H1 (cell line): Measurements from ENCODE around the gene LRRC9. TPM values are rescaled to one million over a fixed set of nuclear protein-coding genes. Genes with fewer than 3 reads are reported as not detected.
"Not testable (repeated sequence)": the region's sequence is repeated elsewhere in the genome, so short reads cannot be mapped to it uniquely, and the experiment has no call there.

Experiments used
- CTCF ChIA-PET: fragments of 300-600 bp; sonication (Branson Sonifier 250); formaldehyde crosslinking; loops from one replicate; lab custom pipeline; 2021; ENCODE audit not compliant: partially characterized antibody; lab: Charles Lee
- POLR2A ChIA-PET: fragments of 300-600 bp; sonication (Branson Sonifier 250); formaldehyde crosslinking; loops from one replicate; lab custom pipeline; 2021; ENCODE audit warnings: inconsistent platforms; ENCODE audit not compliant: partially characterized antibody; lab: Charles Lee
- DNase-seq, 2 experiments: peaks; one replicate each; pipeline versions ENCODE4 v3.0.0 to v3.0.0-alpha.2; 2010 to 2022; ENCODE audit warnings: low spot score in 2 of 2, low read depth in 1 of 2, mixed read lengths in 1 of 2
- FAIRE-seq: peaks from 2 replicates; lab custom pipeline; 2011; peaks lifted over from hg19 to GRCh38; lab: Jason Lieb, UNC
- H2AFZ ChIP-seq: 2 replicates; pipeline ENCODE4 v1.8.1; 2012; ENCODE audit warnings: low read length, inconsistent platforms
- H2AK5ac ChIP-seq: 2 replicates; pipeline ENCODE4 v1.6.1; 2013; ENCODE audit warnings: low read depth, low read length
- H2BK120ac ChIP-seq: replicated peaks from 2 replicates; pipeline ENCODE3; 2013; ENCODE audit warnings: low read depth, low read length, inconsistent platforms
- H2BK12ac ChIP-seq: 2 replicates; pipeline ENCODE4 v1.6.1; 2013; ENCODE audit warnings: low read depth, low read length
- H2BK15ac ChIP-seq: 2 replicates; pipeline ENCODE4 v1.6.1; 2013; ENCODE audit warnings: low read length
- H2BK20ac ChIP-seq: 2 replicates; pipeline ENCODE4 v1.6.1; 2013; ENCODE audit warnings: low read length
- H2BK5ac ChIP-seq: 2 replicates; pipeline ENCODE4 v1.6.1; 2013; ENCODE audit warnings: low read depth, low read length
- H3K14ac ChIP-seq: 2 replicates; pipeline ENCODE4 v1.6.1; 2013; ENCODE audit warnings: inconsistent platforms; ENCODE audit not compliant: insufficient read length
- H3K18ac ChIP-seq: 2 replicates; pipeline ENCODE4 v1.6.1; 2013; ENCODE audit warnings: low read length; ENCODE audit errors: extremely low read depth
- H3K23ac ChIP-seq: 2 replicates; pipeline ENCODE4 v1.6.1; 2013; ENCODE audit warnings: inconsistent platforms; ENCODE audit not compliant: insufficient read length
- H3K23me2 ChIP-seq: 2 replicates; pipeline ENCODE4 v1.6.1; 2013; ENCODE audit warnings: low read depth, low read length
- H3K27ac ChIP-seq: 2 replicates; pipeline ENCODE4 v1.6.1; 2011; ENCODE audit warnings: low read depth, low read length, inconsistent platforms
- H3K27me3 ChIP-seq, 4 experiments: replicated peaks in 1 of 4; 1 replicate in 1 of 4; 2 replicates in 3 of 4; pipeline versions ENCODE4 v1.6.1 to v1.8.1; 2011 to 2013; ENCODE audit warnings: low read length in 3 of 4, mild to moderate bottlenecking in 3 of 4, inconsistent platforms in 2 of 4, mixed read lengths in 2 of 4, moderate library complexity in 1 of 4; ENCODE audit not compliant: control insufficient read depth in 3 of 4, insufficient read depth in 3 of 4; ENCODE audit errors: extremely low read depth in 1 of 4
- H3K36me3 ChIP-seq, 4 experiments: 2 replicates each; pipeline versions ENCODE4 v1.6.1 to v1.8.1; 2011 to 2013; ENCODE audit warnings: mild to moderate bottlenecking in 4 of 4, low read length in 3 of 4, moderate library complexity in 2 of 4, control low read depth in 1 of 4, inconsistent platforms in 1 of 4; ENCODE audit not compliant: insufficient read depth in 4 of 4, control insufficient read depth in 2 of 4
- H3K4ac ChIP-seq: replicated peaks from 2 replicates; pipeline ENCODE3; 2013; ENCODE audit warnings: low read length, low read depth, mixed read lengths, inconsistent platforms; ENCODE audit not compliant: insufficient read length
- H3K4me1 ChIP-seq, 4 experiments: replicated peaks in 1 of 4; 1 replicate in 1 of 4; 2 replicates in 3 of 4; pipeline versions ENCODE4 v1.6.1 to v1.8.1; 2011 to 2013; ENCODE audit warnings: low read length in 3 of 4, inconsistent platforms in 2 of 4, mixed read lengths in 1 of 4; ENCODE audit not compliant: insufficient read depth in 4 of 4, control insufficient read depth in 3 of 4
- H3K4me2 ChIP-seq, 2 experiments: 2 replicates each; pipeline versions ENCODE4 v1.6.1 to v1.8.1; 2011 to 2013; ENCODE audit warnings: low read depth in 2 of 2, low read length in 2 of 2, control low read depth in 1 of 2, inconsistent platforms in 1 of 2, mild to moderate bottlenecking in 1 of 2; ENCODE audit not compliant: insufficient read depth in 1 of 2
- H3K4me3 ChIP-seq, 4 experiments: fragments of 200-600, 300-600 bp in 1 of 4; sonication (generic), shearing (Covaris generic), sonication (Bioruptor Twin) in 1 of 4; 2 replicates each; pipeline versions ENCODE4 v1.5.1 to v1.8.1; 2011 to 2016; ENCODE audit warnings: low read length in 4 of 4, low read depth in 3 of 4, control low read depth in 2 of 4, inconsistent platforms in 2 of 4, mild to moderate bottlenecking in 2 of 4, mixed read lengths in 1 of 4, moderate library complexity in 1 of 4; ENCODE audit not compliant: insufficient read depth in 2 of 4; ENCODE audit errors: extremely low read depth in 1 of 4
- H3K56ac ChIP-seq: replicated peaks from 2 replicates; pipeline ENCODE3; 2013; ENCODE audit warnings: low read depth, mild to moderate bottlenecking, mixed read lengths, low read length, inconsistent platforms; ENCODE audit not compliant: insufficient read length
- H3K79me1 ChIP-seq: 2 replicates; pipeline ENCODE4 v1.6.1; 2013; ENCODE audit warnings: low read depth, low read length, control low read depth
- H3K79me2 ChIP-seq, 2 experiments: 2 replicates each; pipeline versions ENCODE4 v1.6.1 to v1.8.1; 2012 to 2013; ENCODE audit warnings: low read length in 2 of 2, mild to moderate bottlenecking in 2 of 2, inconsistent platforms in 1 of 2; ENCODE audit not compliant: insufficient read depth in 2 of 2, control insufficient read depth in 1 of 2
- H3K9ac ChIP-seq, 4 experiments: replicated peaks in 1 of 4; 1 replicate in 1 of 4; 2 replicates in 3 of 4; pipeline versions ENCODE4 v1.6.1 to v1.8.1; 2011 to 2013; ENCODE audit warnings: low read depth in 3 of 4, low read length in 3 of 4, control low read depth in 2 of 4, mild to moderate bottlenecking in 2 of 4, moderate library complexity in 2 of 4, inconsistent platforms in 1 of 4; ENCODE audit errors: extremely low read depth in 1 of 4
- H3K9me3 ChIP-seq, 2 experiments: 2 replicates each; pipeline versions ENCODE4 v1.6.1 to v1.8.1; 2012 to 2013; ENCODE audit warnings: mild to moderate bottlenecking in 2 of 2, moderate library complexity in 2 of 2, control low read depth in 1 of 2, inconsistent platforms in 1 of 2, low read depth in 1 of 2, low read length in 1 of 2, mixed read lengths in 1 of 2; ENCODE audit not compliant: insufficient read depth in 2 of 2
- H4K20me1 ChIP-seq, 2 experiments: replicated peaks in 1 of 2; 2 replicates each; pipeline versions ENCODE3 to v1.8.1; 2011 to 2013; ENCODE audit warnings: inconsistent platforms in 2 of 2, low read length in 2 of 2, mild to moderate bottlenecking in 1 of 2; ENCODE audit not compliant: insufficient read depth in 2 of 2, control insufficient read depth in 1 of 2
- H4K5ac ChIP-seq: 2 replicates; pipeline ENCODE4 v1.6.1; 2013; ENCODE audit warnings: low read length, low read depth, mixed read lengths, inconsistent platforms; ENCODE audit not compliant: insufficient read length
- H4K8ac ChIP-seq: 2 replicates; pipeline ENCODE4 v1.8.0; 2013; ENCODE audit warnings: mild to moderate bottlenecking, moderate library complexity, low read length, inconsistent platforms; ENCODE audit not compliant: insufficient read depth; ENCODE audit errors: extremely low read depth
- H4K91ac ChIP-seq: replicated peaks from 2 replicates; pipeline ENCODE3; 2013; ENCODE audit warnings: low read length, mixed read lengths, inconsistent platforms; ENCODE audit not compliant: insufficient read length
- SIRT6 ChIP-seq: IDR thresholded peaks from one replicate; pipeline ENCODE4 v1.7.1; 2012; ENCODE audit warnings: low read length, inconsistent platforms
- SUZ12 ChIP-seq: fragments of 200-600 bp; sonication (generic); IDR thresholded peaks from 2 replicates; pipeline ENCODE4 v1.6.1; 2012; ENCODE audit warnings: mild to moderate bottlenecking, inconsistent platforms, low read length, moderate library complexity, mixed read lengths
- WGBS, 2 experiments: shearing (Covaris generic) in 1 of 2; methylation state at CpG; one replicate each; pipeline versions ENCODE4 v1.1.6 to v1.1.7; 2013 to 2015; ENCODE audit warnings: low lambda C conversion rate in 2 of 2, mixed read lengths in 2 of 2, inconsistent platforms in 1 of 2, low coverage in 1 of 2, missing lambda C conversion rate in 1 of 2; ENCODE audit not compliant: insufficient replicate concordance in 2 of 2, insufficient coverage in 1 of 2, insufficient read length in 1 of 2; ENCODE audit errors: extremely low coverage in 1 of 2, missing lambda C conversion rate in 1 of 2; 5-methylcytosine and 5-hydroxymethylcytosine counted together
- polyA plus RNA-seq, 7 experiments: library from polyadenylated mRNA; depleted of rRNA in 3 of 7; stranded (reverse) in 5 of 7; unstranded in 2 of 7; fragments of >200 nt in 5 of 7; fragments of 200-250 nt in 2 of 7; gene quantifications; 1 replicate in 5 of 7; 2 replicates in 1 of 7; 4 replicates in 1 of 7; pipeline versions ENCODE4 v1.2.1 to v1.2.3, GENCODE V29; 2011 to 2013; ENCODE audit warnings: missing spikeins in 2 of 7, mixed read lengths in 2 of 7
- total RNA-seq: library from RNA; stranded (reverse); fragmentation: NEBNext Ultra II Directional; extraction: Animal tissue kit (Norgen Biotek cat#: 25700); gene quantifications from 2 replicates; pipeline ENCODE4 v1.2.1, GENCODE V29; 2021

Gene LRRC9
- total and polyA plus RNA-seq, 2 of the 8 experiments (the other 6 are each of a cell fraction or from before 2014, with no cell fraction given): 0.12 to 0.84 TPM

- H3K23ac ChIP-seq: no peak overlapping the region
- H4K91ac ChIP-seq: no peak overlapping the region
- H2BK120ac ChIP-seq: no peak overlapping the region
- no peak overlapping the region for H2BK12ac ChIP-seq
- no peak overlapping the region for H2AK5ac ChIP-seq
- no peak for TF ChIP-seq SIRT6
- no peak for TF ChIP-seq SUZ12
- H3K14ac ChIP-seq: no peak overlapping the region
- H2BK20ac ChIP-seq: no peak overlapping the region
- no peak overlapping the region for H3K4me3 ChIP-seq
- H3K79me2 ChIP-seq: no peaks in the 10 kb centered on the region
- no peaks in the 10 kb centered on the region for H3K4me1 ChIP-seq
- no peaks in the 10 kb centered on the region for H4K20me1 ChIP-seq
- no peaks in the 10 kb centered on the region for H3K9me3 ChIP-seq
- H2BK5ac ChIP-seq: no peak overlapping the region
- DNase-seq: no peak
- FAIRE-seq: no peak
- H3K56ac ChIP-seq: no peak overlapping the region
- H2AFZ ChIP-seq: no peak overlapping the region
- CTCF ChIA-PET: no interaction called here
- no peak overlapping the region for H3K27ac ChIP-seq
- no peak overlapping the region for H3K4me2 ChIP-seq
- POLR2A ChIA-PET: no interaction called here
- no peak overlapping the region for H2BK15ac ChIP-seq
- H4K5ac ChIP-seq: no peak overlapping the region
- no peaks in the 10 kb centered on the region for H3K27me3 ChIP-seq
- 88% methylated on average over 1 of the region's 1 CpG; no CpG with 5 or more reads in 1 of the 2 experiments for WGBS, 2 experiments
- H3K9ac ChIP-seq: no peak overlapping the region
- H3K23me2 ChIP-seq: no peaks in the 10 kb centered on the region
- no peak overlapping the region for H3K4ac ChIP-seq
- H4K8ac ChIP-seq: no peak overlapping the region
- no peak overlapping the region for H3K18ac ChIP-seq
- H3K79me1 ChIP-seq: no peaks in the 10 kb centered on the region
- H3K36me3 ChIP-seq: no peaks in the 10 kb centered on the region
Measured at GRCh38 chr14:60035177-60035576, 115.2 kb downstream of the LRRC9 start.

DNA sequence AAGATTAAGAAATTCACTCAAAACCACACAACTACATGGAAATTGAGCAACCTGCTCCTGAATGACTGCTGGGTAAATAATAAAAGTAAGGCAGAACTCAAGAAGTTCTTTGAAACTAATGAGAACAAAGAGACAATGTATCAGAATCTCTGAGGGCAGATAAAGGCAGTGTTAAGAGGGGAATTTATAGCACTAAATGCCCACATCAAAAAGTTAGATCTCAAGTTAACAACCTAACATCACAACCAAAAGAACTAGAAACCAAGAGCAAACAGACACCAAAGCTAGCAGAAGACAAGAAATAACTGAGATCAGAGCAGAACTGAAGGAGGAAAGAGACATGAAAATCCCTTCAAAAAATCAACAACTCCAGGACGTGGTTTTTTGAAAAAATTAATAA lies 128.0 kb downstream of the LRRC9 start:
- H4K8ac ChIP-seq, H3K36me3 ChIP-seq, H3K9me3 ChIP-seq, H3K18ac ChIP-seq, H2BK5ac ChIP-seq, H3K23ac ChIP-seq, H3K23me2 ChIP-seq, H2BK15ac ChIP-seq, H2BK12ac ChIP-seq, H3K56ac ChIP-seq, POLR2A ChIA-PET, H3K14ac ChIP-seq, H4K5ac ChIP-seq, H2BK120ac ChIP-seq, H2AFZ ChIP-seq, H4K91ac ChIP-seq, H3K9ac ChIP-seq, H3K27me3 ChIP-seq, H3K27ac ChIP-seq, H2BK20ac ChIP-seq, H3K4me2 ChIP-seq, H3K79me2 ChIP-seq, H3K79me1 ChIP-seq, H3K4me3 ChIP-seq, H4K20me1 ChIP-seq, H3K4me1 ChIP-seq, H2AK5ac ChIP-seq, H3K4ac ChIP-seq, DNase-seq, FAIRE-seq, CTCF ChIA-PET: not testable (repeated sequence)
- WGBS, 2 experiments: 80% methylated on average over 1 of the region's 1 CpG; no CpG with 5 or more reads in 1 of the 2 experiments
